AG10803 (cell line): Measurements from ENCODE around the gene TIMM23B.

Experiments
- DNase-seq: peaks from one replicate; pipeline ENCODE4 v3.0.0; 2010; ENCODE audit warnings: low read depth
- H3K4me3 ChIP-seq: 2 replicates; pipeline ENCODE4 v1.5.1; 2011; ENCODE audit warnings: mild to moderate bottlenecking, low read length, control low read depth
- CTCF ChIP-seq: conservative IDR thresholded peaks from 2 replicates; pipeline ENCODE4 v1.5.1; 2011; ENCODE audit warnings: mild to moderate bottlenecking, low read length, control low read depth, inconsistent platforms

The TIMM23B gene

DNA sequence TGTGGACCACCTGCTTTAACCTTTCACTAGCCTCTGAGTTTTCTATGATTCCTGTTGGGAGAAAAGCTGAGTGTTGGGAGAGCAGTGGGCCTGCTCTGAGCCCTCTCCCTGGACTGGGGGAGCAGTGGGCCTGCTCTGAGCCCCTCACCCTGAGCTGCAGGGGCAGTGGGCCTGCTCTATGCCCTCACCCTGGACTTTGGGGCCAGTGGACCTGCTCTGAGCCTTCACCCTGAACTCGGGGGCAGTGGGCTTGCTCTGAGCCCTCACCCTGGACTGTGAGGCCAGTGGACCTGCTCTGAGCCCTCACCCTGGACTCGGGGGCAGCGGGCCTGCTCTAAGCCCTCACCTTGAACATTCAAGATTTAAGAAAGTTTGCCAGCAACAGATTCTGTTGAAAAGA, 79.8 kb downstream of the TIMM23B start:
- DNase-seq = no peak
- no peak for TF ChIP-seq CTCF
- H3K4me3 ChIP-seq = no peak overlapping the region
